GM18505 (cell line): Measurements from ENCODE around the gene YOD1.

Experiments
- ATAC-seq: cut with Tn5 transposase; IDR thresholded peaks from one replicate; pipeline ENCODE4 v1.9.1; 2021; ENCODE audit not compliant: unreplicated experiment
- POLR2A ChIP-seq: IDR thresholded peaks from 4 replicates; pipeline ENCODE4 v1.6.1; 2011; ENCODE audit warnings: borderline replicate concordance; ENCODE audit not compliant: insufficient read depth, insufficient read length; ENCODE audit errors: extremely low read depth

Gene YOD1

GRCh38 chr1:207030522-207031009, 20.4 kb downstream of the YOD1 start:
- no peak for TF ChIP-seq POLR2A
- ATAC-seq = no peak

- ATAC-seq = no peak
- TF ChIP-seq POLR2A = no peak
Measured at GRCh38 chr1:207029701-207030521, 21.1 kb downstream of the YOD1 start.

GRCh38 chr1:207028884-207029650, 21.9 kb downstream of the YOD1 start:
- no peak for ATAC-seq
- no peak for TF ChIP-seq POLR2A

GRCh38 chr1:207027921-207028320, 23.1 kb downstream of the YOD1 start:
- TF ChIP-seq POLR2A = no peak
- ATAC-seq = no peak

GRCh38 chr1:207027206-207027777, 23.7 kb downstream of the YOD1 start:
- TF ChIP-seq POLR2A = no peak
- no peak for ATAC-seq

GRCh38 chr1:207026104-207026534, 24.9 kb downstream of the YOD1 start:
- no peak for TF ChIP-seq POLR2A
- ATAC-seq = no peak

- TF ChIP-seq POLR2A = no peak
- ATAC-seq = no peak
Measured at GRCh38 chr1:207025146-207025880, 25.7 kb downstream of the YOD1 start.

GRCh38 chr1:207024202-207025145, 26.5 kb downstream of the YOD1 start:
- ATAC-seq = no peak
- no peak for TF ChIP-seq POLR2A

GRCh38 chr1:207022996-207023679, 27.9 kb downstream of the YOD1 start:
- ATAC-seq = no peak
- TF ChIP-seq POLR2A = no peak

- no peak for ATAC-seq
- no peak for TF ChIP-seq POLR2A
Measured at GRCh38 chr1:207021876-207022596, 29.0 kb downstream of the YOD1 start.

GRCh38 chr1:207021139-207021861, 29.7 kb downstream of the YOD1 start:
- TF ChIP-seq POLR2A = no peak
- no peak for ATAC-seq

- TF ChIP-seq POLR2A = no peak
- ATAC-seq = no peak
Measured at GRCh38 chr1:207020709-207021107, 30.3 kb downstream of the YOD1 start.
